ENCODE measurements around the gene KIAA0232.

Gene KIAA0232

GRCh38 chr4:6894528-6895498, 112.3 kb downstream of the KIAA0232 start:
- no peaks in the 10 kb centered on the region for H3K27me3 ChIP-seq
- no peak for DNase-seq
- H3K36me3 ChIP-seq = no peaks in the 10 kb centered on the region
- peaks cover 3% of the 10 kb centered on the region; the same call in 1 of the 2 replicates for H3K9me3 ChIP-seq
- H3K4me1 ChIP-seq = peaks cover 12% of the 10 kb centered on the region
- no peak for TF ChIP-seq CTCF (IDR thresholded peaks at IDR 0.05; ENCODE audit: low read depth, low read length)
- H3K4me3 ChIP-seq (ENCODE audit: low read depth, low read length) = no peak overlapping the region

GRCh38 chr4:6896035-6896434, 113.5 kb downstream of the KIAA0232 start:
- Histone ChIP-seq H3K27me3 (no peaks in the 10 kb centered on the region), H3K36me3 (no peaks in the 10 kb centered on the region), H3K4me3 (ENCODE audit: low read depth, low read length) (no peak overlapping the region), H3K9me3 (no peaks in the 10 kb centered on the region), H3K4me1 (peaks cover 12% of the 10 kb centered on the region)
- DNase-seq = no peak
- no peak for TF ChIP-seq CTCF (IDR thresholded peaks at IDR 0.05; ENCODE audit: low read depth, low read length)

- Histone ChIP-seq H3K9me3 (no peaks in the 10 kb centered on the region), H3K27me3 (no peaks in the 10 kb centered on the region), H3K4me1 (no peaks in the 10 kb centered on the region), H3K4me3 (ENCODE audit: low read depth, low read length) (no peak overlapping the region), H3K36me3 (no peaks in the 10 kb centered on the region)
- DNase-seq = no peak
- TF ChIP-seq CTCF (IDR thresholded peaks at IDR 0.05; ENCODE audit: low read depth, low read length) = no peak
These were observed 116.2 kb downstream of the KIAA0232 start for GRCh38 chr4:6898763-6899162.

- H3K4me1 ChIP-seq = no peaks in the 10 kb centered on the region
- no peak overlapping the region for H3K4me3 ChIP-seq (ENCODE audit: low read depth, low read length)
- DNase-seq = no peak
- TF ChIP-seq CTCF (IDR thresholded peaks at IDR 0.05; ENCODE audit: low read depth, low read length) = no peak
- no peaks in the 10 kb centered on the region for H3K9me3 ChIP-seq
- no peaks in the 10 kb centered on the region for H3K27me3 ChIP-seq
- H3K36me3 ChIP-seq = no peaks in the 10 kb centered on the region
These were observed 117.8 kb downstream of the KIAA0232 start for GRCh38 chr4:6900181-6900812.

- H3K4me1 ChIP-seq = no peaks in the 10 kb centered on the region
These were observed 118.4 kb downstream of the KIAA0232 start for GRCh38 chr4:6900956-6901355.

More at GRCh38 chr4:6900956-6901355, 118.4 kb downstream of the KIAA0232 start:
- Histone ChIP-seq H3K36me3 (no peaks in the 10 kb centered on the region), H3K4me3 (ENCODE audit: low read depth, low read length) (no peak overlapping the region), H3K27me3 (no peaks in the 10 kb centered on the region), H3K9me3 (no peaks in the 10 kb centered on the region)
- no peak for DNase-seq
- no peak for TF ChIP-seq CTCF (IDR thresholded peaks at IDR 0.05; ENCODE audit: low read depth, low read length)
